ENCODE measurements around the gene PUS3. TPM values are rescaled to one million over a fixed set of nuclear protein-coding genes. Genes with fewer than 3 reads are reported as not detected.

PUS3 gene, protein sequence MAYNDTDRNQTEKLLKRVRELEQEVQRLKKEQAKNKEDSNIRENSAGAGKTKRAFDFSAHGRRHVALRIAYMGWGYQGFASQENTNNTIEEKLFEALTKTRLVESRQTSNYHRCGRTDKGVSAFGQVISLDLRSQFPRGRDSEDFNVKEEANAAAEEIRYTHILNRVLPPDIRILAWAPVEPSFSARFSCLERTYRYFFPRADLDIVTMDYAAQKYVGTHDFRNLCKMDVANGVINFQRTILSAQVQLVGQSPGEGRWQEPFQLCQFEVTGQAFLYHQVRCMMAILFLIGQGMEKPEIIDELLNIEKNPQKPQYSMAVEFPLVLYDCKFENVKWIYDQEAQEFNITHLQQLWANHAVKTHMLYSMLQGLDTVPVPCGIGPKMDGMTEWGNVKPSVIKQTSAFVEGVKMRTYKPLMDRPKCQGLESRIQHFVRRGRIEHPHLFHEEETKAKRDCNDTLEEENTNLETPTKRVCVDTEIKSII
- total RNA-seq (2021; fragmentation: NEBNext Ultra II Directional; extraction: Animal tissue kit (Norgen Biotek cat#: 25700)): 10 to 100 TPM in 3 of 6 experiments, 1 to 10 TPM in 3; 7.5 to 13.6 (median 10.3) TPM
- long read RNA-seq, partial matches to known transcripts: 1 of 10 reads
- long read RNA-seq, other reads (novel, unspliced or antisense): 3 of 10 reads

DNA sequence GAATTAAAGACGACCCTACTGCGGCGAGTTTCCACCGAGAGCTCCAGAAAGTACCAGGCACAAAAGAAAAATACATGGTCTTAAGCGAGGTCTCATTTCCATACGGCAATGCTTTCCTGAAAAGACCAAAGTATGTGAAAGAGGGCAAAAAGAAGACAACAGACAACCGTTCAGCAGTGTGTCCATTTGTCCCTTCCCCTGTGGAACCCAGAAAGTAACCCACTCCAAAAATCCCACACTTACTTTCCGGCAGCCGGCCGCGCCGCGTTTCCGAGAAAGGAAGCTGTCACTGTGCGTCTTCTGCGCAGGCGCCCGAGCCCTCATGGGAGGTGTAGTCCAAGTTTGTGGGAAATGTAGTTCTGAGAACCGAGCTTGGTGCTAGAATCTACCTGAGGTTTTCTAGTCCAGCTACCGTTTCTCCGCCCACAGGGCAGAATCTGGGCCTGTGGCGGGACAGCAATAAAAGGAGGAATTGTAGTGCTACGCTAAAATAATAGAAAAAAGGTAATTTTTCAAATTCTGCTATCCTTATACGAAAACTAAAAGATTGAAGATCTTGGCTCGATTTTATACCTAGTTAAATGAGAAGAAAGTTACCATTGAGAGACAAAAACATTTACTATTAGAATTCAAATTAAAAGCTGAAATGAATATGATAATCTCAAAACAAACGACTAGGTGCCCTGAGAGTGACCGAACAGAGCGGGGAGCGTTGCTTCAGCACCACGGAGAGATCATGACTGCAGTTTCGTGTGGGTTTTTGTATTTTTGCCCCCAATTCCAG lies at the start of gene PUS3:
Gene PUS3, minus strand, starts transcription at position 280 of the 784 bp plus-strand sequence. CDS start 6,922 bp downstream, outside the sequence.
- peak within 1 kb of the TSS; percentile 99 for H3K4me3 Mint-ChIP-seq
- H3K4me1 Mint-ChIP-seq (ENCODE audit: low read depth): peaks cover 31% of the 10 kb centered on the region
- peaks cover 21% of the 10 kb centered on the region for H3K27me3 Mint-ChIP-seq (ENCODE audit: insufficient read depth)
- peak; percentile 76 for DNase-seq
- H3K9me3 Mint-ChIP-seq: no peaks in the 10 kb centered on the region
- TF ChIP-seq, protein P1, sequence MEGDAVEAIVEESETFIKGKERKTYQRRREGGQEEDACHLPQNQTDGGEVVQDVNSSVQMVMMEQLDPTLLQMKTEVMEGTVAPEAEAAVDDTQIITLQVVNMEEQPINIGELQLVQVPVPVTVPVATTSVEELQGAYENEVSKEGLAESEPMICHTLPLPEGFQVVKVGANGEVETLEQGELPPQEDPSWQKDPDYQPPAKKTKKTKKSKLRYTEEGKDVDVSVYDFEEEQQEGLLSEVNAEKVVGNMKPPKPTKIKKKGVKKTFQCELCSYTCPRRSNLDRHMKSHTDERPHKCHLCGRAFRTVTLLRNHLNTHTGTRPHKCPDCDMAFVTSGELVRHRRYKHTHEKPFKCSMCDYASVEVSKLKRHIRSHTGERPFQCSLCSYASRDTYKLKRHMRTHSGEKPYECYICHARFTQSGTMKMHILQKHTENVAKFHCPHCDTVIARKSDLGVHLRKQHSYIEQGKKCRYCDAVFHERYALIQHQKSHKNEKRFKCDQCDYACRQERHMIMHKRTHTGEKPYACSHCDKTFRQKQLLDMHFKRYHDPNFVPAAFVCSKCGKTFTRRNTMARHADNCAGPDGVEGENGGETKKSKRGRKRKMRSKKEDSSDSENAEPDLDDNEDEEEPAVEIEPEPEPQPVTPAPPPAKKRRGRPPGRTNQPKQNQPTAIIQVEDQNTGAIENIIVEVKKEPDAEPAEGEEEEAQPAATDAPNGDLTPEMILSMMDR (IDR thresholded peaks at IDR 0.05): no peak
- peak within 1 kb of the TSS; percentile 80 for H3K27ac Mint-ChIP-seq
- H3K36me3 Mint-ChIP-seq (ENCODE audit: low read depth): peaks cover 30% of the 10 kb centered on the region

GRCh38 chr11:125952559-125952958 lies 49.6 kb upstream of the PUS3 start:
- H3K9me3 Mint-ChIP-seq: no peaks in the 10 kb centered on the region
- TF ChIP-seq, protein P1 (IDR thresholded peaks at IDR 0.05): no peak
- H3K4me1 Mint-ChIP-seq (ENCODE audit: low read depth): no peaks in the 10 kb centered on the region
- H3K36me3 Mint-ChIP-seq (ENCODE audit: low read depth): no peaks in the 10 kb centered on the region
- DNase-seq: no peak
- no peak overlapping the region for H3K4me3 Mint-ChIP-seq
- peaks cover 33% of the 10 kb centered on the region for H3K27me3 Mint-ChIP-seq (ENCODE audit: insufficient read depth)
- no peak overlapping the region for H3K27ac Mint-ChIP-seq

GRCh38 chr11:125951731-125952130 lies 48.7 kb upstream of the PUS3 start:
- Mint-ChIP-seq H3K9me3 (no peaks in the 10 kb centered on the region), H3K4me1 (ENCODE audit: low read depth) (no peaks in the 10 kb centered on the region), H3K4me3 (no peak overlapping the region), H3K27ac (no peak overlapping the region), H3K27me3 (ENCODE audit: insufficient read depth) (peaks cover 33% of the 10 kb centered on the region), H3K36me3 (ENCODE audit: low read depth) (no peaks in the 10 kb centered on the region)
- DNase-seq: no peak
- TF ChIP-seq, protein P1 (IDR thresholded peaks at IDR 0.05): no peak

- Mint-ChIP-seq H3K27ac (no peak overlapping the region), H3K36me3 (ENCODE audit: low read depth) (no peaks in the 10 kb centered on the region), H3K4me1 (ENCODE audit: low read depth) (no peaks in the 10 kb centered on the region), H3K4me3 (no peak overlapping the region), H3K27me3 (ENCODE audit: insufficient read depth) (peaks cover 27% of the 10 kb centered on the region), H3K9me3 (no peaks in the 10 kb centered on the region)
- TF ChIP-seq, protein P1 (IDR thresholded peaks at IDR 0.05): no peak
- DNase-seq: no peak
Observed at GRCh38 chr11:125950696-125951651, 48.0 kb upstream of the PUS3 start.

- no peak overlapping the region for H3K4me3 Mint-ChIP-seq
- no peaks in the 10 kb centered on the region for H3K9me3 Mint-ChIP-seq
- TF ChIP-seq, protein P1 (IDR thresholded peaks at IDR 0.05): no peak
- no peaks in the 10 kb centered on the region for H3K36me3 Mint-ChIP-seq (ENCODE audit: low read depth)
- no peak overlapping the region for H3K27ac Mint-ChIP-seq
- peaks cover 22% of the 10 kb centered on the region for H3K27me3 Mint-ChIP-seq (ENCODE audit: insufficient read depth)
- H3K4me1 Mint-ChIP-seq (ENCODE audit: low read depth): no peaks in the 10 kb centered on the region
- no peak for DNase-seq
Observed at GRCh38 chr11:125950178-125950490, 47.1 kb upstream of the PUS3 start.
